Activated B cell treated with CpG ODN at 0.5 μM for 24 hours (primary cell): Measurements from ENCODE around the gene WDR64. TPM values are rescaled to one million over a fixed set of nuclear protein-coding genes. Genes with fewer than 3 reads are reported as not detected.
A peak's percentile ranks its signal among the peaks of the same experiment; 100 is the strongest.

ENCODE experiments used
- ATAC-seq: fragments of 200-7000 bp; cut with Tn5 transposase; one replicate; pipeline ENCODE4 v1.10.0; 2021; ENCODE audit warnings: low read depth, mild to moderate bottlenecking, moderate library complexity
- CTCF ChIA-PET: fragments of 350-600 bp; sonication (Branson Sonifier 250); formaldehyde crosslinking; loops from one replicate; lab custom pipeline; 2021; ENCODE audit warnings: antibody characterized with exemption; lab: Charles Lee
- POLR2A ChIA-PET: fragments of 350-600 bp; sonication (Branson Sonifier 250); formaldehyde crosslinking; loops from one replicate; lab custom pipeline; 2021; ENCODE audit warnings: antibody characterized with exemption; lab: Charles Lee
- DNase-seq: peaks from one replicate; pipeline ENCODE4 v3.0.0; 2022
- H3K27ac Mint-ChIP-seq: one replicate; pipeline ENCODE4 v1.8.0; 2020; ENCODE audit warnings: mixed read lengths
- H3K27me3 Mint-ChIP-seq: one replicate; pipeline ENCODE4 v1.8.0; 2021; ENCODE audit warnings: mixed read lengths
- H3K36me3 Mint-ChIP-seq: one replicate; pipeline ENCODE4 v1.8.0; 2021; ENCODE audit warnings: low read depth, mixed read lengths
- H3K4me1 Mint-ChIP-seq: one replicate; pipeline ENCODE4 v1.8.0; 2021; ENCODE audit warnings: mixed read lengths
- H3K4me3 Mint-ChIP-seq: one replicate; pipeline ENCODE4 v1.8.0; 2020; ENCODE audit warnings: mild to moderate bottlenecking, mixed read lengths
- H3K9me3 Mint-ChIP-seq: one replicate; pipeline ENCODE4 v1.8.0; 2020; ENCODE audit warnings: mixed read lengths
- intact Hi-C: fragments of 100-400 bp; cut with micrococcal nuclease; formaldehyde crosslinking; loops from one replicate; pipeline ENCODE4 v1.15.1; 2024
- total RNA-seq: library from RNA; stranded (reverse); gene quantifications from 2 replicates; pipeline ENCODE4 v1.2.3, GENCODE V29; 2022
- TF ChIP-seq, protein P1 (sequence below): fragments of 200-600 bp; IDR thresholded peaks from one replicate; pipeline ENCODE4 v1.8.0; 2022; ENCODE audit warnings: antibody characterized with exemption, mild to moderate bottlenecking

WDR64 gene
- total RNA-seq, 1 donor from 2014 or later, result 0.58 TPM

GRCh38 chr1:241635556-241636152 lies 16.4 kb upstream of the WDR64 start:
- Mint-ChIP-seq H3K36me3 (peaks cover 46% of the 10 kb centered on the region), H3K9me3 (no peaks in the 10 kb centered on the region), H3K27ac (peak overlapping the region; percentile 83), H3K27me3 (no peaks in the 10 kb centered on the region), H3K4me1 (peaks cover 70% of the 10 kb centered on the region), H3K4me3 (peak overlapping the region; percentile 65)
- TF ChIP-seq, protein P1, sequence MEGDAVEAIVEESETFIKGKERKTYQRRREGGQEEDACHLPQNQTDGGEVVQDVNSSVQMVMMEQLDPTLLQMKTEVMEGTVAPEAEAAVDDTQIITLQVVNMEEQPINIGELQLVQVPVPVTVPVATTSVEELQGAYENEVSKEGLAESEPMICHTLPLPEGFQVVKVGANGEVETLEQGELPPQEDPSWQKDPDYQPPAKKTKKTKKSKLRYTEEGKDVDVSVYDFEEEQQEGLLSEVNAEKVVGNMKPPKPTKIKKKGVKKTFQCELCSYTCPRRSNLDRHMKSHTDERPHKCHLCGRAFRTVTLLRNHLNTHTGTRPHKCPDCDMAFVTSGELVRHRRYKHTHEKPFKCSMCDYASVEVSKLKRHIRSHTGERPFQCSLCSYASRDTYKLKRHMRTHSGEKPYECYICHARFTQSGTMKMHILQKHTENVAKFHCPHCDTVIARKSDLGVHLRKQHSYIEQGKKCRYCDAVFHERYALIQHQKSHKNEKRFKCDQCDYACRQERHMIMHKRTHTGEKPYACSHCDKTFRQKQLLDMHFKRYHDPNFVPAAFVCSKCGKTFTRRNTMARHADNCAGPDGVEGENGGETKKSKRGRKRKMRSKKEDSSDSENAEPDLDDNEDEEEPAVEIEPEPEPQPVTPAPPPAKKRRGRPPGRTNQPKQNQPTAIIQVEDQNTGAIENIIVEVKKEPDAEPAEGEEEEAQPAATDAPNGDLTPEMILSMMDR, result no peak
- ATAC-seq (no peak), DNase-seq (no peak)
- intact Hi-C loops, result loop anchor here (5.0 kb wide), 2 partner anchors 33 to 1622 kb away; partner anchors contain the start of genes CEP170 and SDCCAG8
- ChIA-PET POLR2A (interaction anchor here (1.2 to 1.6 kb wide), 2 partner anchors 25 to 116 kb away, joined by 3 read pairs; partner anchors contain the start of gene FH), CTCF (interaction anchor here (1.4 kb wide), 1 partner anchor 25 kb away, joined by 7 read pairs; no protein-coding TSS in a partner anchor)

GRCh38 chr1:241636291-241636690 lies 15.8 kb upstream of the WDR64 start:
- peaks cover 73% of the 10 kb centered on the region for H3K4me1 Mint-ChIP-seq
- ATAC-seq, result no peak
- peak overlapping the region; percentile 83 for H3K27ac Mint-ChIP-seq
- POLR2A ChIA-PET, result interaction anchor here (1.2 to 1.6 kb wide), 2 partner anchors 26 to 117 kb away, joined by 3 read pairs; partner anchors contain the start of gene FH
- DNase-seq, result no peak
- intact Hi-C loops, result loop anchor here (5.0 kb wide), 2 partner anchors 34 to 1621 kb away; partner anchors contain the start of genes CEP170 and SDCCAG8
- H3K9me3 Mint-ChIP-seq, result no peaks in the 10 kb centered on the region
- H3K27me3 Mint-ChIP-seq, result no peaks in the 10 kb centered on the region
- peak overlapping the region; percentile 93 for H3K4me3 Mint-ChIP-seq
- TF ChIP-seq, protein P1, result no peak
- peaks cover 45% of the 10 kb centered on the region for H3K36me3 Mint-ChIP-seq
- CTCF ChIA-PET, result interaction anchor here (1.4 kb wide), 1 partner anchor 25 kb away, joined by 7 read pairs; no protein-coding TSS in a partner anchor

DNA sequence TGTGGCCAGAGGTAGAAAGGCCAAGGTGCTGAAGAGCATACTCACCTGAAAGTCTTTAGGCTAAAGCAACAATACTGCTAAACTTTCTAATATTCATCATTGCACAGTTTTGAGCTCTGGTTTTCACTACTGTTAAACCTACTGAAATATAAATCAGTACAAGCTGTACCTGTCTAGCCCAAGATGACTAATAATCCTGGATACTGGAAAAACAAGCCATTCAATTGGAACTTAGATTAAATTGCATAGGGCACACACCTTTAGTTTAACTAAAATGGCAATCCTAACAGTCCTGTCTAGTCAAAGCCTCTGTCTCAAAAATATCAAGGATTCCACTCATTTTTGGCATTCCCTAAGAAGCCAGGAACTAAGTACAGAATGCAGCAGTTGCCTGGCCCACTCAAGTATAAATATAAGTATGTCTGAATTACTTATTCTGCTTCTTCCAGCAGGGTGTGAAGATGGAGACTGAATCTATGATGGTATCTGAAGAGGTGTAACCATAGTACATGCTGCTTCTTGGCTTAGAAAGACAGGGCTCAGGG lies 15.0 kb upstream of the WDR64 start:
- Mint-ChIP-seq H3K27me3 (no peaks in the 10 kb centered on the region), H3K9me3 (no peaks in the 10 kb centered on the region), H3K27ac (peak overlapping the region; percentile 83), H3K4me1 (peaks cover 68% of the 10 kb centered on the region), H3K36me3 (peaks cover 38% of the 10 kb centered on the region), H3K4me3 (peak overlapping the region; percentile 93)
- TF ChIP-seq, protein P1, result no peak
- no peak for ATAC-seq
- POLR2A ChIA-PET, result interaction anchor here (0.8 to 2.5 kb wide), 2 partner anchors 26 to 85 kb away, joined by 4 to 10 read pairs; no protein-coding TSS in a partner anchor
- CTCF ChIA-PET, result interaction anchor here (1.3 kb wide), 1 partner anchor 26 kb away, joined by 7 read pairs; no protein-coding TSS in a partner anchor
- intact Hi-C loops, result loop anchor here (5.0 kb wide), 2 partner anchors 35 to 1620 kb away; partner anchors contain the start of genes CEP170 and SDCCAG8
- no peak for DNase-seq

GRCh38 chr1:241637604-241638003 lies 14.5 kb upstream of the WDR64 start:
- ChIA-PET CTCF (interaction anchor here (1.3 kb wide), 1 partner anchor 26 kb away, joined by 7 read pairs; no protein-coding TSS in a partner anchor), POLR2A (interaction anchor here (0.8 to 2.5 kb wide), 2 partner anchors 26 to 85 kb away, joined by 4 to 10 read pairs; no protein-coding TSS in a partner anchor)
- H3K4me3 Mint-ChIP-seq, result peak overlapping the region; percentile 93
- DNase-seq (no peak), ATAC-seq (no peak)
- H3K27me3 Mint-ChIP-seq, result no peaks in the 10 kb centered on the region
- peak overlapping the region; percentile 83 for H3K27ac Mint-ChIP-seq
- peaks cover 33% of the 10 kb centered on the region for H3K36me3 Mint-ChIP-seq
- no peaks in the 10 kb centered on the region for H3K9me3 Mint-ChIP-seq
- TF ChIP-seq, protein P1, result no peak
- intact Hi-C loops, result loop anchor here (5.0 kb wide), 2 partner anchors 35 to 1620 kb away; partner anchors contain the start of genes CEP170 and SDCCAG8
- peaks cover 65% of the 10 kb centered on the region for H3K4me1 Mint-ChIP-seq
